ENCODE data around the gene DCPS.
"Not testable (repeated sequence)": the region's sequence is repeated elsewhere in the genome, so short reads cannot be mapped to it uniquely, and the experiment has no call there.

Gene DCPS

DNA sequence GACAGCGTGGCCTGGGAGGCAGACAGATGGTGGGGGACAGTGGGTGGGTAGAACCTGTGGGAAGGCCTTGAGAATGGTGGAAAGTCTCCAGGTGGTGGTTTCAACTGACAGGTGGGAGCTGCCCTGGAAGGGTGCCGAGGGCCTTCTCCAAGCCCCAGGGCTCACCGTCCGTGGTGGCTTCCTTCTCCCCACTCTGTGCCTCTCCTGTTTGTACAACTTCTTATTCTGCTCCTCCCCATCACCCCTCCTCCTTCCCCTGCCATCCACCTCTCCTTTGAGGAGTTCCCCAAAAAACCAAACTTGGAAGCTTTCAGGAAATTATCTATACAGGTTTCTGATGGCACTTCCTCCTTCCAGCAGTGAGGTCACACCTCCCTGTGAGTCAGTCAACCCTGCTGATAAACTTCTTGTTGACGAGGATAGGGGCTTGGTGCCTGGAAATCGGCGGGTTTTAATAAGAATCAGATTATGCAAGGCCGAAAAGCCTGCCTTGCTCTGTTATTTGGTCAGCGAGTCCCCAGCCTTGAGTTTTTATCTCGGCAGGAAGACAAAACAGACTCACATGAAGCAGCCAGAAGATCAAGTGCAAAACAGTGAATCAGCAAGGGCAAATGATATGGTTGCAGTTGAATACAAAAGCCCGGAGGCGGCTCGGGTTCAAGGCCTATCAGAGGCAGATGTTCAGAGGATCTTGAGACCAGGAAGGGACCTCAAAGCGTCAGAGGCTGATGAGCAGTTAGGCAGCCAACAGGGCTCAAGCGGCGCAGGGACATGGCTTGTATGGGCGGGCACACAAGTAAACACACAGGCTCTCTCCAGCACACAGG, 42.1 kb downstream of the DCPS start:
- peak; percentile 81 to 93 for DNase-seq

DNA sequence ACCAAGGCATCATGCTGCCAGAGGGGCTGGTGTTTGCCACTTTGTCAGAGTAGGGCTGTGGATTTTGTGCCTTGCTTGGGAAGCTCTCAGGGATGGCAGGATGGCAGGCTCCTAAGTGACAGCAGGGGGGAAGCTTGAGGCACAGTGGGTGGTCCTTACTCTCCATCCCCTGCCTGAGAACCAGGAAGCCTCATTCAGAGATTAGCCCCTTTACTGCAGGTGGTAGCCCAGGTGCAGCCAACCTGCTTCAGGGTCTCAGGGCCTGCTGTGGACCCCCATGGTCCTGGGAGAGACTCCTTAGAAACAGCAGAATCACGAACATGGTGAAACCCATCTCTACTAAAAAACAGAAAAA, 42.7 kb downstream of the DCPS start:
- no peak for DNase-seq

DNA sequence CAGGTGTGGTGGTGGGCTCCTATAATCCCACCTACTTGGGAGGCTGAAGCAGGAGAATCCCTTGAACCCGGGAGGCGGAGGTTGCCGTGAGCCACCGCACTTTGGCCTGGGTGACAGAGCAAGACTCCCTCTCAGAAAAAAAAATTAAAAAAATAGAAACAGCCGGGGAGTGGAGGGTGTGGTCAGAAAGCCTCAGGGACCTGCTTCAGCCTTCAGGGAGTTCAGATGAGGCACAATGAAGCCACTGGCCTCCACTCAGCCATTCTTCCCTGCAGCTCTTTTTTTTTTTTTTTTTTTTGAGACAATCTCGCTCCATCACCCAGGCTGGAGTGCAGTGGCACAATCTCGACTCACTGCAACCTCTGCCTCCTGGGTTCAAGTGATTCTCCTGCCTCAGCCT, 43.1 kb downstream of the DCPS start:
- not testable (repeated sequence) for DNase-seq

DNA sequence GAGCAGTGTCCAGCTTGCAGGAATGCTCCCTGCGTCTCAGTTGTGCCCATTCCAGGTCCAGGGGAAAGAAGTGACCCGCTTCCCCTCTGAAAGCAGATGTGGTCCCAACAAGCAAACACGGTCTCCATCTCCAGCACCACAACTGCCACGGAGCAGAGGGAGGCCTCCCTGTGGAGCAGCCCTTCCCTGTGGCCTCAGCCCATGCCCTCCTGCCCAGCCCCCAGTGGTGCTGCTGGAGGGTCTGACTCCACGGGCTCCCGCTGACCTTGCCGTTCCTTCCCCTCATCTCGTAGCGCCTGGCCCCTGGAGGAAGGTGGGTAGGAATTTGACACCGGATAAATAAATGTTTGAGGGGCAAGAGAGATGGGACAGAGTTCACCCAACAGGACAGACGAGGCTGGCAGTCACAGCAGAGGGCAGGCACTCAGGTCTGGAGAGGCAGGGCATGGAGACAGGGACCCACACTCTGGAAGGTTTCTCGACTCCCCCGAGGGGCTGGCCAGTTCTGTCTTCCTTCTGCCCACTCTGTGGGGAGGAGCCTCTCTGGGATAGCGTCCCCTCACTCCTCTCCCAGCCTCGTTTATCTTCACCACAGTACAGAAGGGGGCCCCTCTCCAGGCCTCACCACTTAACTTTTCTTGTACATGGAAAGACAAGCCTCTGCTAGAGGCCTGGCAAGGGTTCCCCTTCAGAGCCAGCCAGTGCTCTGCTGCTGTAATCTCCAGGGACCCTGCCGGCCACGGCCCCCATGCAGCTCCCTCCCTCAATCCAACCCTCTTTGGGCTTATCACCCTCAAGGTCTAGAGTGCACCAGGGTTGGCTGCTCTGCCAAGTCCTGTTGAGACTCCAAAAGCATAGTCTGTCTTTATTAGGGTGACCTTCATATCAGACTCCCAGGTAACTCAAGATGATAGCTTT, 44.1 kb downstream of the DCPS start:
- no peak for DNase-seq

DNA sequence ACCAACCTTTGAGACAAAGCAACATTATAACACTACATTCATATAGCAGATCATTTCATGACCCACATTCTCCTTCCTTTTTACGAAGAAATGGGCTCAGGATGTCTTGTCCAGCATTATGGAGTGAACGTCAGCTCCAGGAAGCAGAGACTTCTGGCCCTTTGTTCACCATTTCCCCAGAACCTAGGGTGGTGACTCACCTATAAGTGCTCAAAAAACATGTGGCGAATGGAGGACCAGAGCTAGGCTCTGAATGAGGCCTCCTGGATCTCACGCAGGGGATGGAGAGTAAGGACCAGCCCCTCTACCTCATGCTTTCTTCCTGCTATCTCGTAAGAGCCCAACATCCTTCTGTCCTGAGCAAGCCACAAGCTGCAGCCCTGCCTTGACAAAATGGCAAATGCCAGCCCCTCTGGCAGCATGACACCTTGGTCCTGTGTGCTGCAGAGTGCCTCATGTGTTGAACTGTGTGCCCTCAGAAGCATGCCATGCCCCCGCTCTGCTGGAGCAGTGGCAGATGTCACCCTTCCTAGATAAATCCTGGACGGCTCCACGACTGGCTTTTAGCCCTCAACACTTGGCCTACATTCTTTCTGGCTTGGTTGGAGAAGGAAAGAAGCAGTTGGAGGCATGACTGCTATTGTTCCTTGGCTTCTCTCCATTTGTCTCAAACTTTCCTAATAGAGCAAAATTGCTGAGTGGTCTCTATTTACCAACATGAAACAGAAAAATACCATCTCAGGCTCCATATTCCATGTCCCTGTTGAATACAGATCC, 45.1 kb downstream of the DCPS start:
- no peak for DNase-seq

DNA sequence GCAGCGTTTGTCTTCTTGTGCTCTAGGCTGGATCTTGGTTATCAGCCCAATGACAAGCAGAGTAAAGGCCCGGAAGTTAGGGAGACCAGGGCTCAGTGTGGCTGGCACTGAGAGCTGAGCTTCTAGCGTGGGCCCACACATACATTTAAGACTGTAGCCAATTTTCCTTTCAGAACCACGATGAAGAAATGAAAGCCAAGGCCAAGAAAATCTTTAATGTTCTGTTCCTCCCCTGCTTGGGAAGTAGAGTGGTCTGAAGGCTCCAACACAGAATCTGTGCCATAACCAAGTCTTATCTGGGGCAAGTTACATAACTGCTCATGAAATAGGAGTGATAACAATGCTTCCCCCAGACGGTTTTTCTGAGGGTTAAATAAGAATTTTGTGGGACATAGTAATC, 47.0 kb downstream of the DCPS start:
- DNase-seq: no peak

DNA sequence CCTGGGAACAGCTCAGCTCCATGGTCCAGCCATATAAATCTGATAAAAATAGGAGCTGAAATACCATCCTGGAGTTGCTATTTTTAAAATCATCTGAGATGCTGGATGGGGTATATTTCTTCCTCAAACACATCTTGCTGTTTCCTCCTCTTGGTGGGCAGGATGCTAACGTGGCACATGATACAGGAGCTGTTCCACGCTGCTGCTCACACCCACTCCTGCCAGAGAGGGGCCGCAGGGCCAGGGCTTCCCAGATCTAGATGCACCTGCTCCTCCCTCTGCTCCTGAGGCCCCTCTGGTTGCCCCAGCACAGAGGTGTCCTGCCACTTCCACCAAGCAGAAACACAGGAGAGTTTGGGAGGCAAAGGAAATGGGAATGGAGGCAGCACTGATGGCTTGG, 48.3 kb downstream of the DCPS start:
- no peak for DNase-seq

DNA sequence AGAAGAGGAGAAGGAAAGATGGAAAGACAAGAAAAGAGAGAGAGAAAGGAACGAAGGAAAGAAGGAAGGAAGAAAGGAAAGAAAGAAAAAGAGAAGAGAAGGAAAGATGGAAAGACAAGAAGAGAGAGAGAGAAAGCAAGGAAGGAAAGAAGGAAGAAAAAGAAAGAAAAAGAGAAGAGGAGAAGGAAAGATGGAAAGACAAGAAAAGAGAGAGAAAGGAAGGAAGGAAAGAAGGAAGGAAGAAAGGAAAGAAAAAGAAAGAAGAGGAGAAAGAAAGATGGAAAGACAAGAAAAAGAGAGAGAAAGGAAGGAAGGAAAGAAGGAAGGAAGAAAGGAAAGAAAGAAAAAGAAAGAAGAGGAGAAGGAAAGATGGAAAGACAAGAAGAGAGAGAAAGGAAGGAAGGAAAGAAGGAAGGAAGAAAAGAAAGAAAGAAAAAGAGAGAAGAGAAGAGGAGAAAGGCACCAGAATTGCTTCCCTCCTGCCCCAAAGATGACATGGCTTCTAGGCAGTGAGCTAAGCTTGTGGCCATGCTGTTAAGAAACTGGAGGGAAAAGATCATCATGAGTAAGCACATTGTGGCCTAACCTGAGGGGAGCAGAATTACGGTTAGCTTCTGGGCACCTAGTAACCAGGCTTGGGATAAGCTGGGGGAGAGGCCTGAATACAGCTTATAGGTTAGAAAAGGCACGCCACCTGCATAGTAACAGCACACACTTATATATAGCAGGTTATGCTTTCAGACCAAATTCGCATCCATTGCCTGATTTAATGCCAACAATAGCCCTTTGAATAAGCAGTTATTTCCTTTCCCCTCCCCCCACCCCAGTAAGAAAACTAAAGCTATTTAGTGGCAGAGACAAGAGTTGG, 49.3 kb downstream of the DCPS start:
- DNase-seq: peak; percentile 34 to 55

DNA sequence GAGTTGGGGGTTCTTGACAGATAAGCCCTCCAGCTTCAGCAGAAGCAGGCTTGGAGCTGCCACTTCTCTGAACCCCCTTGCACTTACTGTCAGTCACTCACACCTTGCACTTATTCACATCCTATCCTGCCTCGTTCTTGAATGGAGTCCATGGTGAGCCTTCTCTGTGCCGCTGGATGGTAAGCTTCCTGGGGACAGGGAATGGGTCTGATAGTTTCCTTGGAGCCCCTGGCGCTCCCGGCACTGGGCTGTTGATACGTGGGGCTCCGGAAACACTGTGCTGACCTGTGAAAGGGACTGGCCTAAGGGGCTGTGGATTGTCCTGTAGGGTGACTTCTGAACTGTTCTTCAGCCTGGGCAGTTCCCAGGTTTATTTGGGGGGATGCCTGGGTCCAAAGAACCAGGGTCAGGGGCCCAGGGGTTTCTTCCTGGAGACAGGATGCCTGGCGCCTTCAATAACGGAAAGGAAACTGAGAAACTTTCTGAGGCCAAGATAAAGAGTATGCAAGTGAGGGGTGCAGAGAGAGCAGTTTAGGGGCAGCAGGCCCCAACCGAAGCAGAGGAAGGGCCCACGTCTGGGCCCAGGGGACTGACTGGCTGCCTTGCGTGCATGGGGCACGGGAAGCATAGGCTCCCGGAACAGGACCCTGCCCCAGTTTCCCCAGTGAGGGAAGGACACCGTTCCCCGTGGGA, 50.9 kb downstream of the DCPS start:
- no peak for DNase-seq

DNA sequence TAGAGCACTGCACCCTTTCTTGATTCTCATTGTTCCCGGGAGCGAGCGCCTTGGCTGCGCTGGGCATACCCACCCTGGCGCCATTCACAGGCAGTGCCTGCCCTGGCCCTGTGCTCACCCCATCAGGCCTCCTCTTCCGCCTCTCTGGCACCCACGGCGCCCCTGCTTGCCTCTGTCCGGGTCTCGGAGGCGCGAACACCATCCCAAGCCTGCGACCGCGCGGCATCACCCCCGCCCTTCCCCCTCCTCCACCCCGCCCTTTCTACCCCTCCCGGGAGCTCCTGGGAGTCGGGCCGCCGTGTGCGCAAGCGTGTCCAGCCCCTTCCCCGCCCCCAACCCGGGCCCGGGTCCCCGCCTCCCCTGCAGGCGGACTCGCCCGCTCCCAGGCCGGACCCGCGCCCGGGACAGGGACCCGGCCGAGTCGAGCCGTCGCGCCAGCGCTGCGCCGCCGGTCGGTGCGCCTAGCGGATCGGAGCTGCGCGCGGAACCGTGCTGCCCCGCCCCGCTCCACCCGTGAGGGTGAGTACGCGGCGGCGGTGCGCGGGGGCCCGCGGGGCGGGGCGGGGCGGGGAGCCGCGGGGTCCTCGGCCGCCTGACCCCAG, 51.6 kb downstream of the DCPS start, which contains the start of gene ST3GAL4:
Gene ST3GAL4, plus strand, starts transcription at position 363 of the 602 bp plus-strand sequence. CDS start 50,470 bp downstream, outside the sequence.
- peak; percentile 57 to 70 for DNase-seq

DNA sequence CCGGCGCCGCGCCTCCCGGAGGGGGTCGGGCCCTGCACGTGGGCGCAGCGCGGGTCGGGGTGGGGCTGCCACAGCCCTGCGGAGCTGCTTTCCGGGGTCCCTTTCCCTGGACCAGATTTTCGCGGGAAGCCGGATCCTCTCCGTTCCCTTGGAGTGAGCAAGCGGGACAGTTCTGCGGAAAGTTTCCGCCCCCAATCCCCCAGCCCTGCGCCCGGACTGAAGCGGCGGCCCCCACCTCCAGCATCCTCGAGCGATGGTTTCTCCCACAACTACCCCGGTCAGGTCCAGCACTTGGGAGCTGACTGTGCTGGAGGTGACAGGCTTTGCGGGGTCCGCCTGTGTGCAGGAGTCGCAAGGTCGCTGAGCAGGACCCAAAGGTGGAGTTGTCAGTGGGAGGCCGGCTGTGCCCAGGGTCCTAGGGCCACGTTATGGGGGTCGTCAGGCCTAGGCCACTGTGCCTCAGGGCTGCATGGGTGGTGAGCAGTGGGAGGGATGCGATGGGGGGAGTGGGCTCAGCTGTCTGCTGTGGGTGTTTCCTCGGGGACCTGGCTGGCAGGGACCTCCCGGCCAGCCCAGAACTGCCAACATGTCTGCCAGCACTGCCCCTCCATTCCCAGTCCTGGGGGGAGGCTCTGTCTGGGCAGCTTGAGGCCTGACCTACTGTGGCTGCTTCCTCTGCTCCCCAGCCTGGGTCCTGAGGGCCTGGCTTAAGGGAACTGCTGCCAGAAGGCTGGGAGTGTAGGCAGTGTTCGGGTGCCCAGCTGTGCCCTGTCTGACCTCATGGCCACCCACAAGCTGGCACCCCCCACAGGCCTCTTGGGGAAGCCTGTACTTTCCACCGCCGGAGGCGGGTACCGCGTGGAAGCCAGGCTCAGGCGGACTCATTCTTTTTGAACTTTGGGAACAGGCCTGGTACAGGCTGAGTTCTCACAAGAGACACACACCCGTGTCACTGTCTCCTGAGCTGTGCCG, 52.4 kb downstream of the DCPS start:
- DNase-seq: peak; percentile 99

DNA sequence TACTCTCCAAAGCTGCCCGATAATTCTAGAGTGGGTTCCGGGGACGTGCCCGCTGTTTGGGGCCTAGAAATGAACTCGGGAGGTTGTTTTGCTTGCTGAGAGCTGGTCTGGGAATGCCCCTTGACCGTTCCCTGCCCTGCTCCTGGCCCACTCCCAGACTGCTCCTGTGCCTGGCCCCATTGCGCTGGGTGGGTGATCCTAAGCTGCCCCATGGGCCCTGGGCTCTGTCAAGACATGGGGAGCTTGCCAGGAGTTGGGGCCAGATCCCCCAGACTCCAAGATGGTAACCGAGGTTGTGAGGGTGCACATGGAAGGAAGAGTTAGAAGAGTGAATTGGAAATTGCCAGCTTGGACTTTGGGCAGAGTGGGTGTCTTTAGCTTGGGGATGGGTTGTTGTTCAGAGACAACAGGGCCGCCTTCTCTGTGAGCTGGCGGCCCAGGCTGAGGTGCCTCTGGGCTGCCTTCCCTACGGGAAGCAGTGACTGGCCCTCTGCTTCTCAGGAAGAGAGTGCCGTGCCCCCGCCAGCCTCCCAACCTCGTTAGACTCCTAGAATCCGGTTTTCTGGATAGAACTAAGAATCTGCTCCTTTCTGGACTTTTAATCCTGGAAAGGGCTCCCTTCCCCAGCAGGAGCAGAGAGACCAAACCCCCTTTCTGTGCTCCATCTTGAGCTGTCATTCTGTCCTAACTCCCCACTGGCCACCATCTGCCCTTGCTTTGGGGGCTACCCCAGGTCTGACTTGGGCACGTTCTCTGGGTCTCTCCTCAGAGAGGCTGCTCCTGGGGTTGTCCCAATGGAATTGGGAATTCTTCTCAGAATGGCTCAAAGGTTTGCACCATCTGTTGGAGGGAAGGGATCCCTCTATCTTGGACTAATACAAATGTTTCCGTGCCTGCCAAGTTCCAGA, 53.4 kb downstream of the DCPS start:
- no peak for DNase-seq

DNA sequence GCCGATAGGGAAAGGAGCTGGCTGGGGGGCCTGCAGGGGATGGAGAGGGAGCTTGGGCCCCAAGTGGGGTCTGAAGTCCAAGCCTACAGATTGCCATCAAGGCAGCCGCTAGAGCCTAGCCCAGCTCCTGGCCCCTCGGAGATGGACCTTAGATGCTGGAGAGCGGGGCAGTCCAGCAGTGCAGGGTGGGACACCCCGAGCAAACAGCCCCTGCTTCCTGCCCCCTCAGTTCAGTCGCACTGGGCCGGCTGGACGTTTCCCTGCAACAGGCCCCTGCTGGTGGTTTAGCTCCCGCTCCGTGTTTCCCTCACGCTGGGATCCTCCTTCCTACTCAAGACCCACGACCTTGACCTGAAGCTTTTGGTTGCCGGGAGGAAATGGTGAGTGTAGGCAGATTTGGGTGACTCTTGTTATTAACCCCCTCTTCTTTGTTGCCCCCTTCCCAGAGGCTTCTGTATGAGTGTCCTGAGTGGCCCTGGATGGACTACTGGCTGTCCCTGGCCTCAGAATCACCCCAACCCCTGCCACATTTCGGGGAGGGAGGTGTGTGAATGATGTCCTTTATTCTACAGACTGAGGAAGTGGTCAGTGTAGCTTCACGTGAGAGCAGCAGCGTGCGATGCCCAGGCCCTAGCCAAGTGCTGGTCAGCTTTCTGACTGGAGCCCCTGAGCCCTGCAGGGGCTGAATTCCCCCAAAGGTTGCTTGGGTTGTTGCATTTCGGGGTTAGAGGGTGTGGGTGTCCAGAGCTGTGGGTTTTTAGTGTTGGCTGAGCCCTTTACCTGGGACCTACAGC, 54.3 kb downstream of the DCPS start:
- DNase-seq: no peak

DNA sequence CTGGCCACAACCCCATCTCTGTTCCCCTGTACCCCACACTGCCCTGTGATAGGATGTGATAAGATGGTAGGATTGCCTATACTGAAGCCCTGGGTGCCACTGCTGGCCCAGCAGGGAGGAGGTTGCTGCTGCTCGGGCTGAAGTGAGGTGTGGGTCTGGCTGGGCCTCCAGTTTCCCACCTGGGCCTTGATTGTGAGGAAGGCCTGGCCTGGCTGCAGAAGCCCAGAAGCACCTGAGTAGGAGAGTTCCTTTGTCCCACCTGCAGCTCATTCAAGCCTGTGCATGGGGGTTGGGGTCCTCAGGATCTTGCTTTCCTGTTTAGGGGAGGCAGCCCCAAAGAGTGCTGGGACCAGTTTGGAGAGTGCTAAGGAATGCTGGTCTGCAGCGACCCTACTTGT, 54.9 kb downstream of the DCPS start:
- DNase-seq: no peak

DNA sequence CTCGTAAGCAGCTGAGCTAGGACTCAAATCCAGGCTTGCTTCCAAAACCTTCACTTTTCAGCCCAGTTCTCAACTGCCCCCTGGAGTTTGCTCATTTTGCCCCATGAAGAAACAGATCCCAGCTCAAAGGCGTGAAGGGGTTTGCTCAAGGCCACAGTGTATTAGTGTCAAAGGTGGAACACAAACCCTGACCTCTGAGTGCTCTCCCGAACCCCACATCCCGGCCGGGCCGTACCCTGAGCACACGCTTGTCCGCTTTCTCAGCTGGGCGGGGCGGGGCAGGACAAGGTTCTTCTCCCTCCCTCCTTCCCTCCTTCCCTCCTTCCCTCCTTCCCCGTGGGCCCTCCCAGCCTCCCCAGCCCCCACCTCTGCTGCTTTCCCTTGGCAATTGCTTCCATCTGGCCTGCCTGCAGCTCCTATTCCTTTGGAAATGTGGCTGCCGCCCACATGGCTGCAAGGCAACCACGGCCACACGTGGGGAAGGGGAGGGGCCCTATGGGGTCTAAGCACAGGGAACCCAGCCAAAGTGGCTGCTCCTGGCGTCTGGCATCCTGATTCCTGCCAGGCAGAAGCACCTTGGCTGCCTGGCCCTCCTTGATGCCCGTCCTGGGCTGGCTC, 55.7 kb downstream of the DCPS start:
- DNase-seq: no peak

DNA sequence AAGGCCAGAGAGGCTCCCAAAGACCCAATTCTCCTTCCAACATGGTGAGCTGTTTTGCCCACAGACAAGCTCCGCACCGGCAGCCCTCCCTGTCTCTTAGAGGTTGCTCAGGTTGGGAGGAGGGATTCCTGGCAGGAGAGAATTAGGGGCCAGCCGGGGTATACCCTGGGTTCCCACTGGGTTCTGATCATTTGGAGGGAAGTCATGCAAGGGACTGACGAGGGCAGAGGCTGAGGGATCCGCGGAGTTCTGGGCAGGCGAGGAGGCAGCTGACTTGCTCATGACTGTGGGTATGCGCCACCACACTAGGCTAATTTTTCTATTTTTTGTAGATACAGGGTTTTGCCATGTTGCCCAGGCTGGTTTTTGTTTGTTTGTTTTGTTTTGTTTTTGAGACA, 56.2 kb downstream of the DCPS start:
- no peak for DNase-seq

DNA sequence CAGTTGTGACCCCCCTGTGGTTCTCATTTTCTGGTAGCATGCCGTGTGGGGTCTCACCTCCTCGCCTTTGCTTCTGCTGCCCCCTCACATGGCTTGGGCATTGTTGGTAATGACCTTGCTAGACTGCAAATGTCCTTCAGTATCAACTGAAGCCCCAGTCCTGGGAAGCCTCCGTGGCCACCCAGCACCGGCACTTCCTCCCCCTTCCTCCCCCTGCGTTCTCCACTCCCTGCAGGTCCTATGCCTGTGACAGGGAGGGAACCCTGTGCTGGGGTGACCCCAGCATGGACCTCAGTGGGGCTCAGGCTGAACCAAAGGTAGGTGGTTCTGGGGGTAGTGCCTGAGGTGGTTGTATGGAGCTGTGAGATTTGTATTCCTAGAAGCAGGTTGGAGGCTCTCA, 57.5 kb downstream of the DCPS start:
- DNase-seq: no peak
